ENCODE data around the gene CDK17.
"Not testable (repeated sequence)": the region's sequence is repeated elsewhere in the genome, so short reads cannot be mapped to it uniquely, and the experiment has no call there.

Gene CDK17

DNA sequence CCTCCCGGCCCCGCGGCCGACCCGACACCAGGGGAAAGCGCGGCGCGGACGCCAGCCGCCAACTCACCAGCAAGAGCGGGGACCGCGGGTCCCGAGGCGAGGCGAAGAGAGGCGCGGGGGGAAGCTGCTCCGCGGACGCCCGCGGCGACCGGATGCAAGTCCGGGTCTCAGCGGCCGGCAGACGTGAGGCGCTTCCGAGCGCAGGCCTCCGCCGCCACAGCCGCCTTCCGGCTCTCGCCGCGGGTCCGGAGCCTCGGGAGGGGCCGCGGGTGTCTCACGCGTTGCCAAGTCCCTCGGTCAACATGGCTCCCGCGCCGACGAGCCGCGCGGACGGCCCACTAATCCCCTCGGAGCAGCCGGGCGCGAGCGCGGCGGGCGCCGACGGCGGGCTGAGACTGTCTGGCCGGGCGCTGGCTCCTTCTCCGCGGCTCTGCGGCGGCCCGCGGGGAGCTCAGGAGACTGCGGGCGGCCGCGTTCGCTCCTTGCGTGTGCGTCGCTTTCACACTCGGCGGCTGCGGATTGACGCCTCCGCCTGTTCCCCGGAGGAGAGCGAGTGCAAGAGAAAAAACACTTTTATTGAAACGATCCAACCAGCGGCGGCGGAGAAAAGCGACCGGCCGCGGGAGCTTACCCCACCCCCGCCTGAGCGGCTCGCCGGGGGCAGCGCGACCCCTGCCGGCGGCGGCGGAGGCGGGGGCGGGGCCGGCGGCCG lies at the start of gene CDK17:
TSS of gene CDK17 (minus strand) at position 521 of the 712 bp plus-strand sequence. CDS start 65,603 bp downstream, outside the sequence.
- DNase-seq: peak; percentile 14

GRCh38 chr12:96448300-96448699 lies 48.1 kb upstream of the CDK17 start:
- DNase-seq: no peak

DNA sequence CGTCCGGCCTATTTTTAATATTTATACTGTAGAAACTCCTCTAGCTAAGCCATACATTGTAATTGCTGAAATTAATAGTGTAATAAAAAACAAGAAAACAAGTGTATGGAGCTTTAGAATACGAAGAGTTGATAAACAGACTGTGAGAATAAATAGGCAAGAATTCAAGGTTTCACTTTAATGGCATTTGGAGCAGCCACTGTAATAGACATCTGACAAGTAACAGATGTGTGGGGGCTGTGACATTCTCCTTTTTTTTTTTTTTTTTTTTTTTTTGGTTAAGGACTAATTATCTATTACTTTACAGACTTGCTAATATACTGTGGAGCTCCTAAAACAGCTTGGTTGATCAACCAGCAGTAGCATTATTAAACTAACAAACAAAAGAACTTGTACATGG lies 47.0 kb upstream of the CDK17 start:
- no peak for DNase-seq

GRCh38 chr12:96445691-96446583 lies 45.7 kb upstream of the CDK17 start:
- DNase-seq: no peak

DNA sequence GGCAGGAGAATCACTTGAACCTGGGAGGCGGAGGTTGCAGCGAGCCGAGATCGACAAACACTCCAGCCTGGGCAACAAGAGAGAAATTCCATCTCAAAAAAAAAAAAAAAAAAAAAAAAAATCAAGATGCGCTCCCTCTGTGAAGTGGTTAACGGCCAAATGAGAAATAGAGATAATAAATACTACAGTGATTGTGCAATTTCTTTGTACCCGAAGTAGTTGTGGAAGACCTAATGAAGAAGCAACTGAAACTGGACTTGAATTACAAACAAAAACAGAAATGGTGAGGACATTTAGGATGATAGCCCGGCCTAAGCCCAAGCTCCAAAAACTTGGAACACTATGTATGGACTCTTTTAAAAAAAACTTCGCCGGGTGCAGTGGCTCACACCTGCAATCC lies 44.2 kb upstream of the CDK17 start:
- no peak for DNase-seq

GRCh38 chr12:96442906-96443305 lies 42.7 kb upstream of the CDK17 start:
- DNase-seq: no peak

DNA sequence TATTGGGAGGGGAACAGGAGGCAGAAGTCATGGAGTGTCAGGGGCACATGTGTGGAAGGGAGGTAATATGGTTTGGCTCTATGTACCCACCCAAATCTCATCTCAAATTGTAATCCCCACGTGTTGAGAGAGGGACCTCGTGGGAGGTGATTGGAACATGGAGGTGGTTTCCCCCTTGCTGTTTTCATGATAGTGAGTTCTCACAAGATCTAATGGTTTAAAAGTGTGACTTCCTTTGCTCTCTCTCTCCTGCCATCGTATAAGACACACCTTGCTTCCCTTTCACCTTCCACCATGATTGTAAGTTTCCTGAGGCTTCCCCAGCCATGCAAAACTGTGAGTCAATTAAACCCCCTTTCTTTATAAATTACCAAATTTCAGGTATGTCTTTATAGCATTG lies 41.6 kb upstream of the CDK17 start:
- no peak for DNase-seq

- DNase-seq: no peak
Observed at GRCh38 chr12:96438330-96438729, 38.1 kb upstream of the CDK17 start.

DNA sequence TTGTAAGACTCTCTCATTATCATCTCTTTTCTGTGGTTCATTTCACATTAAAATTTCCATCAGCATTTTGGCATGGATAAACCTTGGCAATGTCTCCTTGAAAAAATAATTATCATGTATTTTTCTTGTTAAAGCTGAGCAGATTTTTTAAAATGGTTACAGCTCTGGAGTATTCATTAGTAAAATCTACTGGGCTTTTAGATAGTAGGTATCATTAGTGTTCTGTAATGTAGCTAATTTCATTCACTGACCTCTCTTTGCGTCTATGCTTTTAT lies 36.9 kb upstream of the CDK17 start:
- no peak for DNase-seq

DNA sequence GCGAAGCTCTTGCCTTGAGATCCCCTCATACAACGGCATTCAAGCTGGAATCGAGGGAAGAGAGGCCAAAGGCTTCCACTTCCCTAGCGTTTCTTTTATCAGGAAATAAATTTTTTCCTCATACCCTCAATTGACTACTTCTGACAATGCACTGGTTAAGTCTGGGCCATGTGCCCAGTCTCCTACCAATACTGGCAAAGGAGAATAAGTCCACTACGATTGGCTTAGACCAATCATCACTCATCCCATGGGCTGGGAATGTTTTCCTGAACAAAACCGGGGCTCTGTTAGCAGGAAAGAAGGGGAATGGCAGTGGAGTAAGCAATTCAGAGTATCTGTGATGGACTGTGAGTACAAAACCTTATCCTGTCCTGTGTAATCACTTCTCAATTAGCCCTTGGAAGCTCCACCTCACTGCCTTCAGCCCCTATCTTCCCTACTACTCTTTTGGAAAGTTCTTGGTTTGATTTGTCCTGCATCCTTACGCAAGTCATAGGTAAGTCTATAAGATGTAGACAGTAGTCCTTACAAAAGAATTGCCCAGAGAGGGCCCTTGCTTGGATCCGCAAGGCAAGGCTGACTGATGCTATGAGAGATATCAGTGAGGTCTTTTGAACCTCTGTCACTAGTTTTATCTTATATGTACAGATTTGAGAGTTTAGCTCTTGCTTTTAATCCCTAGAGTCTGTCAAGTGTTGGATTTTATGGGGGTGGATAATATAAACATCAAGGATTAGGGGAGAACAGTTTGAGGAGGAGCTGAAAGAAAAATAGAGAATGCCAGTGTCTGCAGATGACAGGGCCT lies 36.3 kb upstream of the CDK17 start:
- no peak for DNase-seq

GRCh38 chr12:96434107-96434506 lies 33.9 kb upstream of the CDK17 start:
- no peak for DNase-seq

DNA sequence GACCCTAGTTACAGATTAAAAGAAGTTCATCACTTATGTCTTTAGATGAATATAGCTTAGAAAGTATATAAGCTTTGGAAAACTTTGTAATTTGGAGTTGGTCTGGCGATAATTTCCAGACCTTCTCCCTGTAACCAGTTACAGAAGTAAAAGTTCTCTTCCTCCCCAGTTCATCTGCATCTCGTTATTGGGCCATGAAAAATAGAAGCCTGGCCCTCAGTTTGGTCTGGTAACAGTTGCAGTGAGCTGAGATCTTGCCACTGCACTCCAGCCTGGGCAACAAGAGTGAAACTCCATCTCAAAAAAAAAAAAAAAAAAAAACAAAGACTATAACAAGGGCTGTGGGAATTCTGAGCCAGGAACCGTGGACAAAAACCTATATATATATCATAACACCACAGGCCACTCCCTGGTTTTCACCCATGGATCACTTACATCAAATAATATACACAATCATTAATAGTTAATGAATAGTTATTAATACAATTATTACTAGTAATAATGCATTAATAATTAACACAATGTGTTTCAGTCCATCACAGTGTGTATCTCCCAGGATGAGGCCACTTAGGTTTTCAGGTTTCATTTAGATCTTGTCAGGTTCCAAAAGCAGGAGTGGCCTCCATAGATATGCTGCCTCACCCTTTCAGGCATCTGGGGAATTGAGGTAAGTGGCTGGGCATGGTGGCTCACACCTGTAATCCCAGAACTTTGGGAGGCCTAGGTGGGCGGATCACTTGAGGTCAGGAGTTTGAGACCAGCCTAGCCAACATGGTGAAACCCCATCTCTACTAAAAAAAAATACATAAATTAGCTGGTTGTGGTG lies 32.5 kb upstream of the CDK17 start:
- DNase-seq: not testable (repeated sequence)

GRCh38 chr12:96431067-96431466 lies 30.8 kb upstream of the CDK17 start:
- DNase-seq: no peak

DNA sequence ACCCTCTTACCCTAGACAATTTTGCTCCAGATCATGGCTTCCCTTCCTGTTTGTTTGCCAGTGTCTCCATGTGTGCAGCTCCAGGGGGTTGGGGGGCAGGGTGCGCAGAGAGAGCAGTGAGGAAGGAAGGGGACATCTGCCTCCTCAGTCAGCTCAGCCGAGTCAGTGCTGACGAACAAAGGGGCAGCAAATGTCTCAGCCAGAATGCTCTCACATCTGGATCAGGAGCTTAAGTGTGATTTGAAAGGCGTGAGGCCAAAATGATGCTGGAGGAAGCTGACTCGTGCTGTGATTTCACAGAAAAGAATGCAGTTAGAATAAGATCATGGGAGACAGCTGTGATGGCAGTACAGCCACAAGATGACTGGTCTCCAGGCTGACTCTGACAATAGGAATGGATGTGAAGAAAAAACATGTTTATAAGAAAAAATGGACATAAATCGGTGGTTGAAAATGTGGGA lies 27.1 kb upstream of the CDK17 start:
- DNase-seq: no peak

DNA sequence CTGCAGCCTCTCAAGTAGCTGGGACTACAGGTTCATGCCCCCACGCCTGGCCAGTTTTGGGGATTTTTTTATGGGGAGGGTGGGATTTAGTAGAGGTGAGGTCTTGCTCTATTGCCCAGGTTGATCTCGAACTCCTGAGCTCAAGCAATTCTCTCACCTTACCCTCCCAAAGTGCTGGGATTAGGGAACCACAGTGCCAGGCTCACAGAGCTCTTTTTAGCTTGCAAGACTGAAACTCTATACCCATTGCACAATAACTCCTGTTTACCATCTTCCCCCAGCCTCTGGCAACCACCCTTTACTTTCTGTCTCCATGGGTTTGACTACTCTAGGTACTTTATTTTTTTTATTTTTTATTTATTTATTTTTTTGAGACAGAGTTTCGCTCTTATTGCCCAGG lies 25.7 kb upstream of the CDK17 start:
- peak; percentile 6 for DNase-seq

DNA sequence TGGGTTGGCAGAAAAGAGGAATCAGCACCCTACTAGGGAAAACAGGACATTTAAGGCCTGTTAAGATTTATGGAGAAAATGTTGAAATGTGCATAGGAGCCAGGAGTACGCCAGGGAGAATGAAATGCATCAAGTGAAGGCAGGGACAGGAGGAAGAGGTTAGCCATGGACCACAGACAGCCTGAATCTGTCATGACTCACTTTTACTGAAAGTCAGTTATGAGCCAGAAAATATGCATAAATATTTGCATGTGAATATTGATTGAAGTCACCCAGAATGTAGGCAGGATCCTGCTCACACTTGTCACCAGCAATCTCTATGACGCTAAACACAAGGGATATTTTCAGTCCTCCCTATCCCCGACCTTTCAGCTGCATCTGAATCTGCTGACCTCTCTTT lies 25.1 kb upstream of the CDK17 start:
- no peak for DNase-seq

DNA sequence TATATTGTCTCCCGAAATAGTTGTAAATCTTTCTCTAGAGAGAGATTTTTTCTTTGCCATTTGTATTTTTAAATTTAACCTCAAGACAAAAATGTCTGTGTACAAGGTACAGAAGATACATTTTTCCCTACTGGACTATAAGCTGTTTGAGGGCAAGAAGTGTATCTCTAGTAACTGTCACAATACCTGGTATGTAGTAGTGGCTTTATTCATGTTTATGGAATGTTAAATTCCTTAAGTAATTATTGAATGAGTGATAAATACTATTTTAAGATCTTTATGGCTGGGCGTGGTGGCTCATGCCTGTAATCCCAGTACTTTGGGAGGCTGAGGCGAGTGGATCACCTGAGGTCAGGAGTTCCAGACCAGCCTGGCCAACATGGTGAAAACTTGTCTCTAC lies 24.4 kb upstream of the CDK17 start:
- DNase-seq: no peak

GRCh38 chr12:96422192-96422591 lies 22.0 kb upstream of the CDK17 start:
- DNase-seq: no peak

GRCh38 chr12:96421014-96421413 lies 20.8 kb upstream of the CDK17 start:
- no peak for DNase-seq

- no peak for DNase-seq
Observed at GRCh38 chr12:96420277-96420835, 20.1 kb upstream of the CDK17 start.

DNA sequence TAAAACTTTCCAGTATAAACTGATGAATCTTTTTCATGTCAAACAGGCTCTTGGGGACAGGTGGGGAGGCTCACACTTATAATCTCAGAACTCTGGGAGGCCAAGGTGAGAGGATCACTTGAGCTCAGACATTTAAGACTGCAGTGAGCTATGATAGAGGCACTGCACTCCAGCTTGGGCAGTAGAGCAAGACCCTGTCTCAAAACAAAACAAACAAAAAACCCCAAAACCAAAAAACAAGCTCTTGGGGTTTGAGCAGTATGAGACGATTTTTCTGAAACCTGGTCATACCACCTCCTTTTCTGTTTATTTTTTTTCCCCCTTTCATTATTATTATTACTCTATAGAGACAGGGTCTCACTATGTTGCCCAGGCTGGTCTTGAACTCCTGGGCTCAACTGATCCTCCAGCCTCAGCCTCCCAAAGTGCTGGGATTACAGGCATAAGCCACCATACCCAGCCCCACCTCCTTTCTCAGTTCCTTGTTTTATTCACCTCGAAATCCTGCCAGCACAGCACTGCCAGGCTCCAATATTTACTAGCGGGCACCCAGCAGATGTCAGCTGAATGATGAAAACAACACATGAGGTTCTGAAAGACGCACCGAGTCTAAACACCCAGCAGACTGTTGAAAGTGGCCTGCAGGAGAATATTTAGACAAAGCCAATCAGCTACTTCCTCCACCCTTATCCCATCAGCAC lies 19.5 kb upstream of the CDK17 start:
- DNase-seq: no peak

GRCh38 chr12:96417688-96418087 lies 17.4 kb upstream of the CDK17 start:
- not testable (repeated sequence) for DNase-seq

Measured in NCI-H2029 treated with DMSO at 0.1 percent for 48 hours (cell line).